Measurements from ENCODE around the gene ING5.
"Not testable (repeated sequence)": the region's sequence is repeated elsewhere in the genome, so short reads cannot be mapped to it uniquely, and the experiment has no call there.

The ING5 gene

GRCh38 chr2:241701399-241702154, at the start of gene ING5:
TSS of gene ING5 (plus strand) at chr2:241702039. CDS start at chr2:241702066, 27 bp downstream.
- DNase-seq, result peak; percentile 18 to 97 (median 88)

GRCh38 chr2:241652142-241652541, 49.7 kb upstream of the ING5 start:
- no peak for DNase-seq

- DNase-seq, result no peak
Observed at GRCh38 chr2:241652722-241653121, 49.1 kb upstream of the ING5 start.

GRCh38 chr2:241653210-241653750, 48.6 kb upstream of the ING5 start:
- no peak for DNase-seq

GRCh38 chr2:241654551-241654950, 47.3 kb upstream of the ING5 start:
- DNase-seq, result no peak

- no peak for DNase-seq
Observed at GRCh38 chr2:241655516-241656189, 46.2 kb upstream of the ING5 start.

GRCh38 chr2:241656190-241656741, 45.6 kb upstream of the ING5 start:
- no peak for DNase-seq

- DNase-seq, result no peak
Observed at GRCh38 chr2:241657786-241658254, 44.0 kb upstream of the ING5 start.

GRCh38 chr2:241658296-241658695, 43.5 kb upstream of the ING5 start:
- DNase-seq, result no peak

GRCh38 chr2:241659150-241659739, 42.6 kb upstream of the ING5 start:
- DNase-seq, result peak in 28 of 51 donors; percentile 14 to 71 (median 45)

GRCh38 chr2:241660593-241661213, 41.1 kb upstream of the ING5 start:
- no peak for DNase-seq

- DNase-seq, result not testable (repeated sequence)
Observed at GRCh38 chr2:241662731-241663130, 39.1 kb upstream of the ING5 start.

GRCh38 chr2:241665731-241666440, 36.0 kb upstream of the ING5 start:
- peak in 4 of 51 donors; percentile 5 to 43 (median 32) for DNase-seq

- DNase-seq, result peak in 16 of 51 donors; percentile 10 to 58 (median 28)
Observed at GRCh38 chr2:241666627-241667400, 35.0 kb upstream of the ING5 start.

- no peak for DNase-seq
Observed at GRCh38 chr2:241668354-241668753, 33.5 kb upstream of the ING5 start.

- no peak for DNase-seq
Observed at GRCh38 chr2:241668839-241669238, 33.0 kb upstream of the ING5 start.

- DNase-seq, result no peak
Observed at GRCh38 chr2:241670333-241671110, 31.3 kb upstream of the ING5 start.

- no peak for DNase-seq
Observed at GRCh38 chr2:241671457-241672240, 30.2 kb upstream of the ING5 start.

All from hypothalamus (tissue), 51 donors.